ENCODE data around the gene CLASP1.
"Not testable (repeated sequence)": the region's sequence is repeated elsewhere in the genome, so short reads cannot be mapped to it uniquely, and the experiment has no call there.

The CLASP1 gene

DNA sequence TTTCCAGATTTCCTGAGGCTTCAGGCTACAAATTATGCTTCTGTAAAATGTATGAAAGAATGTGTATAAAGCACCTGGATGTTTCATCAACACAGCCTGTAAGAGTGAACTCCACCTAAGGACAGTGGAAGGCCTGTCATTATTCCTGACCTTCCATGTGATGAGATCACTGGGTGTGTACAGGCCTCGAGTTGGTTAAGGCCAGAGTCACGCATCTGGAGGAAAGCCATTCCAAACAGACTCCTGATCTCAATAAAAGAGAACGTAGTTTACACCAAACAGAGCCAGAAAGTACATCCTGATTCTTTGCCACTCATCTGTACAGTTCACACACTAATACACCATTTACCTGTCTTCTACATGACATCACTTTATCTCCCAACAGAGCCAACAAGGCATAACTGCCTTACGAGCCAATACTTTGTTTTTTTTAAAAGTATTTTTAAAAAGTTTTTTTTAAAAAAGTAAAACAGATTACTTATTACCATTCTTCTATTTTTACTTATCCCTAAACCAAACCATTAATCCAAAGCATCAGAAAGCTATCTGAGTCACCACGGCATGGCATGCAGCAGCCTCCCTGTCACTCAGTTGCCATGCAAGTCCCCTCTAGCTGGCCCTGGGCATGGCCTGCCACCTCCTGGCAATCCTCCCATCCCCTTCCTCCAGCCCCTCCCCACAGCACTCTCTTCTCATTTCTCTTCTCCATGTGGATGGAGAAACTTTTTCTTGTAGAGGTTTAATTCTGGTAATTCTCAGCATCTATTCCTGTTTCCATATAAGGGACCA, 285.4 kb downstream of the CLASP1 start:
- no peak for DNase-seq

DNA sequence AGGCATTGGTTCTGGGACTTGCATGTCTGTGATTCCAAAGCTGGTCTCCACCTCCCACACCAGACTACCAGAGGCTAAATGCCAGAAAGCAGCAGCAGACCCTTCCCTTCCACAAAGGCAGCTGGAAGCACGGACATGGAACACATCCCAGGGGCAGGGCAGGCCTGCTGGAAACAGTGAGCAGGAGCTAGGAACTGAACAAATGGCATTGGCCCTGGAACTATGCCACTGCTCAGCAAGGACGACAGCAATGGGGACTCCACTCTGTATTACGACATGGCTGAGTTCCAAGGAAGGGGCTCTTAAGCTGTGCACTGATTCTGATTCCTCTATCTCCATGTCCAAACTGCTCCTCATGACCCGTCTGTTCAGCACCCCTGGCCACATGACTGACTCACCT, 286.5 kb downstream of the CLASP1 start:
- DNase-seq: no peak

DNA sequence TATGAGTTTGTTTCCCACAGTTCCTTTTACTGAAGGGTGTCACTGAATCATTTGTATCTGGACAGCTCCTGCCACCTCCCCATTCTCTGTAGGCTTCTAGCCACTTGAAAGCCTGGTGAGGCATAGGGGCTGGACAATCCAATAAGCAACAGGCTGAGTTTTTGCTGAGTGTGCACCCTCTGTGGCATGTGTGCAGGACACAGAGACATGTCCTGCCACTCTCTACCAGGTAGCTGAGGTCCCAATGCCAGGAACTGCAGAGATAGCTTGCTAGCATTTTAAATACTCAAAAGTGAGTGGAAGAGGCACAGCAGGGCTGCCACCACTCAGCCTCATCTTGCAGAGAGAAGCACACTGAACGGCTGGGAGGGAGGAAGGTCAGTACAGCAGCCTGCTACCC, 287.0 kb downstream of the CLASP1 start:
- DNase-seq: no peak

DNA sequence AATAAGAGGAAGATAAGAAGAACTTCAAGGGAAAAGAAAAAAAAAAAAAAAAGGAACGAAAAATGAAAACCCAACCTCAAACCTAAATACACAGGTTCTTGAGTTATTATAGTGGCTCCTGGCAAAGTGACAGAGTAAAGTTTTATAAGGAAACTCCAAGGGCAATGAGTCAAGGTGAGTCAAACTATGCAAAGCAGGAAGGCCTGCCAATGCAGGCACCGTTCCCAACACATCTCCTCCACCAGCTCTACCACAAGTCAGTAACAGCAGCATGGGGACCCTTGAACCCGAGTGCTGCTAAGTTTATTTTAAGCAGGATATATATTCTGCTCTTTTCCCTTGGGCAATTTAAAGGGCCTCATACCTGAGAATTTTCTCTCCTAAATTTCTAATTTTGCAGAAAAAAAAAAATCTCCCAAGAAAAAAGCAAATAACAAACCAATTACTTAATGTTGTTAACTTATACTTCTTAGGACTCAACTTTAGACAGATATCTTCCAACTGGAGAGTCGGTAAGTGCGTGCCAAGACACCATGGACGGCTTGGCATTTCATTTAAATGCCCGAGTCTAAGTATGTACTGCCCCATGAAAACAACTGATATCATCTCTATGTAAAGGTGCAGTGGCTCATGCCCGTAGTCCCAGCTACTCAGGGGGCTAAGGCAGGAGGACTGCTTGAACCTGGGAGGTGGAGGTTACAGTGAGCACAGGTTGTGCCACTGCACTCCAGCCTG, 288.5 kb downstream of the CLASP1 start:
- no peak for DNase-seq

DNA sequence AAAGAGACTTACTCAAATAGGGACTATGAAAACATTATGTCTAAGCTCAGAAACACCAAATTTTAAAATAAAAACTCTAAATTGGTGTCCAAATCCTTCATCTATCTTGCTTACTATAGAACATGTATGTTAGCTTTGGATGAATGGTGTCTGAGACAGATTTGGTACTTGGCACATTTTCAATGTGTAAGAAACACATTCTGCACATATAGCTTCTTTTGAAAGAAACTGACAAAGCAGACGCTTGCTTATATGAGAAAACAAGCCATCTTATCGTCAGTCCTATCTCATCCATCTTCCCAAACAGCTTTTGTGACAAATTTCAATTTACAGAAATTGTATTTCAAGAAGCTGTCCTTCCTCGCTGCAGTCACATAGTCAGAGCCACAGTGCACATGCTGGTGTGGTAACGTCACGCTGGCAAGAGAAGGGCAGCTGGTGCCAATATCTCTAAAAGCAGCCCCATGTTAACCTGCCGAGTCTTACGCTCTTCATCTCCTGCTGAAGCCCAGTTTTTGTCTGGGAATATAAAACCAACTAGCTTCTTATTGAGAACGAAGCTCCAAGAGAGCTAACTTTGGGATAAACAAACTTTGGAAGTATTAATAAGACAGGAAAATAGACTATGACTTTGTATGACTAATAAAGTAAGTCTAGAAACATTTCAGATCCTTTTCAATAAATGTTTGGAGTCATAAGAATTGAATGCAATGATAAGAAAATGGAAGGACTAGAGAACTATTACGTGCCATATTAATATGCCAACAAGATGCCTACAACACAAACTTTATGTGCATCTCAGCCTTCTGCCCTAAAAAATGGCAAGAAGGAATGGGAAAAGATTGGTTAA, 289.3 kb downstream of the CLASP1 start:
- no peak for DNase-seq

DNA sequence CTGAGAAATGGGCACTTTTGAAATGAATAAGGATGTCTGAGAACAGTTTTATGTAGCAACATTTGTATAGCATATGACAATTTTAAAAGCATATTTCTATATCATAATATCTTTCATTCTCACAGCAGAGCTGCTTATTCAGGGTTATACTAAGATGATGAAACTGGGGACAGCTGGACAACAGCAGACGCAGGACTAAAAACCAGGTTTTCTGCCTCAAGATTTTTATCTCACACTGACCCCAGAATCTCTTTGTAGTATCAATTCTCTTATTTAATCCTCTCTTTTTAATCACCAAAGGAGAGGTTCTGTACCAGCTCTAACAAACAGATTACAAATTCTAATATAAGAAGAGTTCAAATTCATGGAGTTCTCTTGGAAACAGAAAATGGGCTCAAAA, 290.1 kb downstream of the CLASP1 start:
- DNase-seq: no peak

DNA sequence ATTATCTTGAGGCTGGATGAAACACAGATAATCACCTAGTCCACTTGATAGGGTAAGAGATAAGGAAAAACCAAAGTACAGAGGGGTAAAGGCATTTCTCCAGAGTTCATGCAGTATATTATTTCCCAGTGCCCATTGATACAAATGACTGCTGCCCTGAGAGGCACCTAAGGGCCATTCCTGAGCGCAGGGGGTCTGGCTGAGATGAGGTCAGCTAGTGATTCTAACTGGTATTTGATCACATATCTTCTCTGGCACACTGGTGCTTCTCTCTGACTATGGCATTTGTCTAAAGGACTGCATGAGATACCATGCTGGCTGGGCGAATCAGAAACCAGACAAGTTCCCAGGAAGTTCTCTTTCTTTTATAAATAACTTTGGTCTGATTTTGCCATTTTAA, 291.0 kb downstream of the CLASP1 start:
- DNase-seq: no peak

DNA sequence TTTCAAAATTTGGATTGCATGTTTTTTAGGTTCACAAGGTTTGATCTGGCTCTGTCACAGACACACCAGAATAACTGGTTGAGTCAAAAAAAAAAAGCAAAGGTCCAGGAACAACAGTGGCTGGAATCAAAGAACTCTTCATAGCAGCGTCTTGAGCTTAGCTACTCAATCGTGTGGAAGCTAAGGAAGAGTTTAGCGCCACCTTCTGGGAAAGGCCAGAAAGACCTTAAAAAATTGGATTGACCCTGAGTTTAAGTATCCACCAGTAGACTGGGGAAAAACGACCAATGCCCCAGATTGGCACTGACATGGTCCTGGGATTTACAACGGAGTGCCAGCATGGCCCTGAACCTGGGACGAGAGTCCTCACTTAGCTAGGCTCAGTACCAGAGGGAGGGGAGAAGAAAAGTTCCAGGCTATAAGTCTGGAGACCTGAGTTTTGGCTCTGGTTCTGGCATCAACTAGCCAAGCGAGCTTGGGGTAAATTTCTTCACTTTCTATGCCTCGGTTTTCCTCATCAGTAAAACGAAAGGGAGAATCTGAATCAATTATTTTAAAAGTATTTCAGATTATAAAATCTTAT, 293.1 kb downstream of the CLASP1 start:
- peak; percentile 89 for DNase-seq

DNA sequence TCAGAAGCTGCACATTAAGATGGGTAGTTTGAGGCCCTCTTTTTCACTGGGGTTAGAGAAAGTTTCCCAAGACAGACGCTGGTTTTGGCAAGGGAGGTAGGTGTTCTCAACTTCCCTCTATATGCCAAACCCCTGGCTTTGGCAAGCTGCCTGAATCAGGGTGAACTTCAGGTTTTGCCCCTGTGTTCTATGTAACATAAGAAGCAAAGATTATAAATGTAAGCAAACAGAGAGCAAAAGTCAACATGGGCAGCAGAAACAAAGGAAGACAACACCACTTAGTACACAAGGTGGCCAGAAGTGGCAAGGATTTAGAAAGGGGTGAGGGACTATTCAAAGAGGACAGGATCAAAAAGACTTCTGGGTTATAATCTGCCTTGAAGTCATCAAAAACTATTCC, 293.8 kb downstream of the CLASP1 start:
- no peak for DNase-seq

DNA sequence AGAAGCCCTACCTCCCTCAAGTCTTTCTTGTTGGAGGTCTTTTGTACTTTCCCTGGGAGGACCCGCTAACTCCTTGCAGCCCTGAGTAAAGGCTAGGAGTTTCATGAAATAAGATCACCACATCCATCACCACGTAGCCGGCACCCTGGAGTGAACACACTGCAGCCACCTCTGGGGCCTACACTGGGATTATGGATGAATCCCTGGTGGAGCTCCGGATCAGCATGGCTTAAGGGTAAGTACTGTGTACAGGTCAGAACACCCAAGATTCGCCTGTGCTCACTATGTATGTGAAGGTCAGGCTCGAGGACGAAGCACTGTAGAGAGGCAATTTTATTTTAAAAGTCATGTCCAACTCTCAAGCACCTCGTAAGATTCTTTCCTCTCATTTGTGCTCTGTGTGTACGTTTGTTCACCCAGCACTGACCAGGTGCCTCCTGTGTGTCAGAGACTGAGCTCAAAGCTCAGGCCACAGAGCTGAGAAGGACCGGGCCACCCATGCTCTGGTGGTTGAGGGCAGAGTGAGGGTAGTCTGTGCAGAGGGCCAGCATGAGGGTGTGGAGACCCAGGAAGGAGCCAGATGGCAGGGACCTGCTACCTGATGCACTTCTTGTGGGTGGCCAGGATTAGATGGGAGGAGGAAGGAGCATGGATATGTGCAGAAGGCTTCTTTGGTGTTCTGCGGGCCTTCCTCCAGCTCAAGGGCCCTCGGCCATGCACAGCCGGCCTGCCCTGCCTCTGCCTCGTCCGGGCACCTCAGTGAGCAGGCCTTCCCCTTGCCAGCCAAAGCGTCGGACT, 297.5 kb downstream of the CLASP1 start:
- DNase-seq: peak; percentile 60

DNA sequence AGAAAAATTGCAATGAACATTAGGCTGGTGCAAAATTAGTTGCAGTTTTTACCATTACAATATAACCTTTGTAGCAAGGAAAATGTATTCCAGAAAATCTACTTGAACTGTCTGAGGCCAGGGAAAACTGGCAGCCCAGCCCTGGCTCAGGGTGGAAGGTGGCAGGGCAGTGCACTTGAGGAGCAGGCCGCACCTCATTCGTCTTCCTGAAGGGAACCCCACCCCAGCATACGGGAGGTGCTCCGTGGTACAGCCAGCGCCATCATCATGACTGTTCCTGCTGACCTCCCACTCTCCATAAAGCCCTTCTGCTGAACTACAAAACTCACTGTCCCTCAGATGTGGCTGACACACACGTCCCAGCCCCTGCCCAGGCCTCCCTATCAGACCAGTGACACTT, 298.4 kb downstream of the CLASP1 start:
- DNase-seq: no peak

DNA sequence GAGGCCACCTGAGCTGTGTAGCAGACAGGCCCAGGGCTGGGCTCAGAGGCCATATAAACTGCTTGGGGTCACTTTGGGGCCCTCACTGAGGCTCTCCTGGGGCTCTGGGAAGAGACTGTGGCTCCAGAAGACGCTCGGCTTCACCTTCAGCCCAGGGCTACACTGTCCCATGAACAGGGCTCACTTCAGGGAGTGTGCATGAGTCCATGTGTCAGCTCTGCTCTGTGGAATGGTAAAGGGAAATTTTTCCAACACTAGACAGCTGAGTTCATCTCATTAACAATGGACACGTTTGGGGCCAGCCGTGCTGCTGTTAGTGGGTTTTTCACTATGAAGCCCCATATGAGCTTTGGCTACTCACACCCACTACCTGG, 298.9 kb downstream of the CLASP1 start:
- no peak for DNase-seq

DNA sequence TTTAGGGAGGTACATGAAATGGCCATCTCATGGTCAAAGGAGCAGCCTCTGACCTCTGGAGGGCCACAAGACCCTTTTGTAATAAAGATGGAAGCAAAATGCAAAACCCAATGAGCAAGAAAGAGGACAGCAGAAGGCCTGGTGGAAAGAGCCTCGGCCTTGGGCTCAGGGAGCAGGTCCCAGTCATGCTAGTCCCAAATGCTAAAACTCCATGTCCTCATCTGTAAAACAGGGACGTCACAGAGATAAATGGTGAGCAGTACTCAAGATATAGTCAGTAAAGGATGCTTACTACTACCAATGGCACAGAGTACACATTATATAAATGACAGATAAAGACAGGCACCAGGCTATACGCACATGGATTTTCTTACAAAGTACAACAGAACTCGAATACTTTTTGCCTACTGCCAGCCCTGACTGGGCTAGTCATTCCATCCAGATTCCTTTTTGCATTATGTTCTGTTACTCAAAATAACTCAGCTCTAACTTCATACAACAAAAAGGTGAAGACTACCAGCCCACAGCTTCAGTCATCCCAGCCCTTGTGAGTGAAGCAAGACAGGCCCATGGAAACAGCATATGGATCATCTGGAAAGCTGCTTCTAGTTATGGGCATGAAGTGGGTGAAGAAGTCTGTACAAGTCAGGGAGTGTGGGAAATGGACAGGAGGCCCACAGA, 299.4 kb downstream of the CLASP1 start:
- no peak for DNase-seq

DNA sequence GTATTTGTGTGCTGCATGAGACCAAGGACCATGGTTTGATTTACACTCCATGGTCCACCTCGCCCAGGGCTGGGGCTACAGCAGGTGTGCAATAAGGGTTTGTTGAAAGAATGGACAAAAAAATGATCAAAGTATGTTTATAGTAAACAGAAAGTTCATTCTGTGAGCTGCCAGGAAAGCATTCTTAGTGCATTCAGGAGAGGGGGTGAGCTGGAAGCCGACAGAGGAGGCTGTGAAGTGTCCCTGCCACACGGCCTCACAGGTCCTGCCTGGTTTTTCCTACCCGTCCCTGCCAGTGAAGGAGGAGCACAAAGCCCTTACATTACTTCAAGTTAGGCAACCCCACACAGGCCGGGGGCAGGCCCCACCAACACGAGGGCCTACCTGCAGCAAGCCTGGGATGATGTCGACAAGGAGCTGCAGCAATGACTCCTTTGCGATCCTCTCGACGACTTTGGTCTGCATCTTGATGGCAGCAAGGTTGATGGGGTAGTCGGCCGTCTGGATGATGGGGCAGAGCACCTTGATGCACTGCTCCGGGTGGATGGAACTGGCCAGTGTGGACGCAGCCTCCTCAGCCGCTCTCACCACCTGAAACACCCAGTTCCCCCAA, 301.0 kb downstream of the CLASP1 start:
- DNase-seq: no peak

DNA sequence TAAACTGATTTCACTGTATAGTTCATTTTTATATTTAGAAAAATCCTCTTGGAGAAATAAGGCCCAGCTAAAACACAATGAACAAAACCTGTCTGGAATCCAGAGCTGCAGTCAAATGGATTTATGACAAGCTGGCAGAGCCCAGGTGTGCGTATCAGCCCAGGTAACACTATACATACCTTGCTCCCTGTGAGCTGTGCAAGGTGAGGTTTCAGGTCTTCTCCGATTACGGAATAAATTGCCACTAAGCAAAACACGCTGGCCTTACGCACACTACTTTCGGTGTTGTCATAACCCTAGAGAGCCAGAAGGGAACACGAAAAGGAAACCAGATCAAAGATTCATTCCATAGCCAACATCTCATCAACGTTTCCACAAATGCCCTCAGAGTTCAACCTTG, 302.4 kb downstream of the CLASP1 start:
- no peak for DNase-seq

DNA sequence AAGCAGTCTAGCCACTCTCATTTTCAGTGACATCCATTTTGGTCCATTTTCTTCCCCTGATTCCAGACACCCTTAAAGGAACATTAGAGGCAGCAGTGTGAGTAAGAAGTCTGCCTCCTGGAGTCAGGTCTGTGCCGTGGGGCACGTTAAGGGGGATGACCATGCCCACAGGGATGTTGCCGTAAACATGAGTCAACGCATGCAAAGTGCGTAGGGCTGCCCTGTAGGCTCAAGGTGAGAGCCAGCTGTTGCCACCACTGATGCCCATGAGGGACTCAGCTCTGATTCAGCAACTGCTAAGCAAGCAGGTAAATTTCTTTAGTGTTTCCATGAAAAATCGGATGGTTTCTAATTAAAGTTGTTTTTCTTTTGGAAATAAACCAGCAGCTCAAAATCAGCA, 302.9 kb downstream of the CLASP1 start:
- no peak for DNase-seq

DNA sequence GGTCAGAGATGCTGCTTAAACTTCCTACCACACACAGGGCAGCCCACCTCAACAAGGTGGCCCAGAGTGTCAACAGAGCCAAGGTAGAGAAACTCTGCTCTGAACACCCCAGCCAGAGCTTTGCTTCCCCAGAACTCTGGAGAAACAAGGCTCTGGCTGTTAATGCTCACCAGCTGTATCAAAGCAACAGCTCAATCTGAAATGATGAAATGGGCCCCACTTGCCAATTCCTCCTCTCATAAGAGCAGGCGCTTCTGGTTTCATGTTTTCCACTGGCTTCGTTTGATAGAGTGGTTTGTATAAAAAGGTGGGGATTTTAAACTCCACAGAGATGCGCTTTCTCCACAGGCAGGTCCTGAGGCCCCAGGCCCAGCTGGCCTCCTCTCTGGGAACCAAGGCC, 303.4 kb downstream of the CLASP1 start:
- DNase-seq: no peak

DNA sequence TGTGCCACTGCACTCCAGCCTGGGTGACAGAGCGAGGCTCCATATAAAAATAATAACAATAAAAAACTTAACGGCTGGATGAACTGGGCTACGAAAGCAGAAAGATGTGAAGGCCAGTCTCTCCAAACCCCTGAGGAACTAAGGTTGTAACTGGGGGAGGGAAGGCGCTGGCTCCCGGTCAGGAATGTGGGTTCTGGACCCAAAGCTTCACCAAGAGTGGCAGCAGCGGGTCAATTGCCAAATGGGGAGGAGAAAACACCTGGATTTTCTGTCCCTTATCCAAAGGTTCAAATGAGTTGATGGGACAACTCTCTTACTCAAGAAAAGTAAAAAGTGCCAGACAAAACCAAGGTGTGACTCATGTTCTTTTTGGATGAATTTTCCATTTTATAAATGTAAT, 304.2 kb downstream of the CLASP1 start:
- no peak for DNase-seq

DNA sequence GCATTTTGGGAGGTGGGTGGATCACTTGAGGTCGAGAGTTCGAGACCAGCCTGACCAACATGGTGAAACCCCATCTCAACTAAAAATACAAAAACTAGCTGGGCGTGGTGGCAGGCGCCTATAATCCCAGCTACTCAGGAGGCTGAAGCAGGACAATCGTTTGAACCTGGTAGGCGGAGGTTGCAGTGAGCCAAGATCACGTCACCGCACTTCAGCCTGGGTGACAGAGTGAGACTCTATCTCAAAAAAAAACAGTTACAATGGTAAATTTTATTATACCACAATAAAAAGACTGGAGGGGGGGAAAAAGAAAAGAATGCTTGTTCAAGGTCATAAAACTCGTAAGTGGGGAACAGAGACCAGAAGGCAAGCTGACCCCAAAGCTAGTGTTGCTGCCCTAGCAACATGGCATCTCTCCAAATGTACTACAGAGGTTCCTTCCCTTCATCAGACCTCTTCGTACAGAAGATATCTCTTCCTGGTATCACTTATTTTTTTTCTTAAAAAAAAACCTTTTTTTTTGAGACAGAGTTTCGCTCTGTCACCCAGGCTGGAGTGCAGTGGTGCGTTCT, 305.3 kb downstream of the CLASP1 start:
- DNase-seq: not testable (repeated sequence)

DNA sequence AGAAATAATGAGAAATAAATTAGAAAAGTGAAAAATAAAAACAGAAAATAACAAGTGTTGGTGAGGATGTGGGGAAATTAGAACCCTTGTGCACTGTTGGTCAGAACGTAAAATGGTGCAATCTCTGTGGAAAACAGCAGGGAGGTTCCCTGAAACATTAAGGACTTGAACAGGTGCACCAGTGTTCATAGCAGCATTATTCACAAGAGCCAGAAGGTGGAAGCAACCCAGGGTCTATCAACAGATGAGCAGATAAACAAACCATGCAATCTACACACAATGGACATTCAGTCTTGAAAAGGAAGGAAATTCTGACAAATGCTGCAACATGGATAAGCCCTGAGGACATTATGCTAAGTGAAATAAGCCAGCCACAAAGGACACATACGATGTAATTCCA, 306.1 kb downstream of the CLASP1 start:
- DNase-seq: no peak

DNA sequence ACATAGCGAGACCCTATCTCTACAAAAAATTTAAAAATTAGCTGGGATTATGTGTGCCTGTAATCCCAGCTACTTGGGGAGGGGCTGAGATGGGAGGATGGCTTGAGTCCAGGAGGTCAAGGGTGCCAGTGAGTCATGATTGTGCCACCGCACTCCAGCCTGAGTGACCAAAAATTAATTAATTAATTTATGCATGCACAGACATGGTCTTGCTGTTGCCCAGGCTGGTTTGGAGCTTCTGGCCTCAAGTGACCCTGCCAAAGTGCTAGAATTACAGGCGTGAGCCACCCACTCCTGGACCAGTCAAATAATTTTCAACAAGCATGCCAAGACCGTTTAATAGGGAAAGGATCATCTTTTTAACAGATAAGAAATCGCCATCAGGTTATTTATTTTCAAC, 306.5 kb downstream of the CLASP1 start:
- no peak for DNase-seq
